B cell (primary cell): Measurements from ENCODE around the gene ZC3H11A. TPM values are rescaled to one million over a fixed set of nuclear protein-coding genes. Genes with fewer than 3 reads are reported as not detected.
A peak's percentile ranks its signal among the peaks of the same experiment; 100 is the strongest.
"Not testable (repeated sequence)": the region's sequence is repeated elsewhere in the genome, so short reads cannot be mapped to it uniquely, and the experiment has no call there.

Experiments used
- ATAC-seq: fragments of 200-7000 bp; cut with Tn5 transposase; one replicate; pipeline ENCODE4 v1.10.0; 2021; ENCODE audit warnings: low read depth, mild to moderate bottlenecking, moderate number of reproducible peaks, moderate library complexity
- CTCF ChIA-PET: fragments of 350-600 bp; sonication (Branson Sonifier 250); formaldehyde crosslinking; loops from one replicate; lab custom pipeline; 2021; ENCODE audit warnings: antibody characterized with exemption, inconsistent platforms; lab: Charles Lee
- POLR2A ChIA-PET: fragments of 350-600 bp; sonication (Branson Sonifier 250); formaldehyde crosslinking; loops from one replicate; lab custom pipeline; 2021; ENCODE audit warnings: antibody characterized with exemption; lab: Charles Lee
- DNase-seq: peaks from one replicate; pipeline ENCODE4 v3.0.0; 2013
- H2AFZ ChIP-seq: 2 replicates; pipeline ENCODE4 v1.6.1; 2012; ENCODE audit warnings: mild to moderate bottlenecking, low read depth, low read length; ENCODE audit not compliant: insufficient read depth, poor library complexity, severe bottlenecking
- H3K27ac ChIP-seq, 2 donors: 1 replicate in 1 of 2; 2 replicates in 1 of 2; pipeline ENCODE4 v1.5.1; 2012 to 2013; ENCODE audit warnings: low read length in 2 of 2, mild to moderate bottlenecking in 2 of 2, moderate library complexity in 1 of 2
- H3K27me3 ChIP-seq, 4 experiments: fragments of 200-600 bp in 1 of 4; sonication (generic) in 1 of 4; replicated peaks in 1 of 4; 1 replicate in 2 of 4; 2 replicates in 2 of 4; pipeline versions ENCODE4 v1.6.1 to v1.7.0; 2013 to 2016; ENCODE audit warnings: low read length in 3 of 4, mild to moderate bottlenecking in 2 of 4, mixed read lengths in 1 of 4, moderate library complexity in 1 of 4; ENCODE audit not compliant: insufficient read depth in 4 of 4, control insufficient read depth in 3 of 4; ENCODE audit errors: control extremely low read depth in 1 of 4
- H3K36me3 ChIP-seq, 2 experiments: replicated peaks in 1 of 2; 1 replicate in 1 of 2; 2 replicates in 1 of 2; pipeline versions ENCODE4 v1.6.1 to v1.7.1; 2013; ENCODE audit warnings: low read length in 1 of 2; ENCODE audit not compliant: insufficient read depth in 2 of 2, control insufficient read depth in 1 of 2; ENCODE audit errors: control extremely low read depth in 1 of 2, extremely low read depth in 1 of 2
- H3K4me1 ChIP-seq, 2 donors: fragments of 200-600 bp in 1 of 2; sonication (generic) in 1 of 2; 1 replicate in 1 of 2; 2 replicates in 1 of 2; pipeline versions ENCODE4 v1.5.1 to v1.6.1; 2013 to 2017; ENCODE audit warnings: low read length in 2 of 2; ENCODE audit not compliant: control insufficient read depth in 2 of 2, insufficient read depth in 2 of 2
- H3K4me2 ChIP-seq: replicated peaks from 2 replicates; pipeline ENCODE3; 2012; ENCODE audit warnings: mild to moderate bottlenecking, low read depth, low read length; ENCODE audit not compliant: poor library complexity, severe bottlenecking
- H3K4me3 ChIP-seq, 5 experiments: fragments of 200-600 bp in 1 of 5; sonication (generic) in 1 of 5; 1 replicate in 3 of 5; 2 replicates in 2 of 5; pipeline versions ENCODE4 v1.5.1 to v1.7.0; 2011 to 2016; ENCODE audit warnings: low read length in 4 of 5, mild to moderate bottlenecking in 4 of 5, low read depth in 2 of 5, control low read depth in 1 of 5, moderate library complexity in 1 of 5; ENCODE audit not compliant: insufficient read depth in 1 of 5; ENCODE audit errors: control extremely low read depth in 1 of 5, extremely low read depth in 1 of 5
- H3K79me2 ChIP-seq: fragments of 200-600 bp; sonication (generic); one replicate; pipeline ENCODE4 v1.6.0; 2016; ENCODE audit warnings: low read length; ENCODE audit not compliant: control insufficient read depth, insufficient read depth
- H3K9ac ChIP-seq: fragments of 200-600 bp; sonication (generic); 2 replicates; pipeline ENCODE4 v1.6.1; 2017; ENCODE audit warnings: mild to moderate bottlenecking, low read length, moderate library complexity
- H3K9me3 ChIP-seq, 3 donors: one replicate each; pipeline versions ENCODE4 v1.6.1 to v1.7.1; 2013; ENCODE audit warnings: low read length in 2 of 3; ENCODE audit not compliant: control insufficient read depth in 2 of 3, insufficient read depth in 1 of 3; ENCODE audit errors: control extremely low read depth in 1 of 3
- H4K20me1 ChIP-seq: 2 replicates; pipeline ENCODE4 v1.6.0; 2012; ENCODE audit warnings: mild to moderate bottlenecking, low read length; ENCODE audit not compliant: insufficient read depth, control insufficient read depth, poor library complexity, severe bottlenecking
- H3K27ac Mint-ChIP-seq: one replicate; pipeline ENCODE4 v1.8.0; 2021; ENCODE audit warnings: mixed read lengths
- H3K27me3 Mint-ChIP-seq: one replicate; pipeline ENCODE4 v1.8.0; 2021; ENCODE audit warnings: mixed read lengths
- H3K4me1 Mint-ChIP-seq: one replicate; pipeline ENCODE4 v1.8.0; 2021; ENCODE audit warnings: mixed read lengths
- H3K4me3 Mint-ChIP-seq: one replicate; pipeline ENCODE4 v1.8.0; 2021; ENCODE audit warnings: mixed read lengths
- H3K9me3 Mint-ChIP-seq: one replicate; pipeline ENCODE4 v1.8.0; 2022; ENCODE audit warnings: mixed read lengths; ENCODE audit not compliant: insufficient read depth
- EZH2 ChIP-seq: IDR thresholded peaks from 2 replicates; pipeline ENCODE4 v1.6.1; 2012; ENCODE audit warnings: borderline replicate concordance, low read depth, mild to moderate bottlenecking, moderate library complexity, low read length; ENCODE audit not compliant: insufficient read depth, poor library complexity, severe bottlenecking
- WGBS: methylation state at CpG from one replicate; pipeline ENCODE4 v1.1.5; 2013; ENCODE audit warnings: missing lambda C conversion rate; ENCODE audit not compliant: insufficient coverage; 5-methylcytosine and 5-hydroxymethylcytosine counted together
- intact Hi-C: fragments of 100-400 bp; cut with micrococcal nuclease; formaldehyde crosslinking; loops from one replicate; pipeline ENCODE4 v1.10.0; 2022
- polyA plus RNA-seq: library from polyadenylated mRNA; depleted of rRNA; stranded (reverse); fragments of >200 nt; gene quantifications from 2 replicates; pipeline ENCODE4 v1.2.3, GENCODE V29; 2012
- total RNA-seq, 2 donors: library from RNA; stranded (reverse); fragments of 120-200 nt in 1 of 2; gene quantifications; 1 replicate in 1 of 2; 2 replicates in 1 of 2; pipeline versions ENCODE4 v1.2.3 to v1.2.4, GENCODE V29; 2013 to 2022
- TF ChIP-seq, protein P1 (sequence below): fragments of 200-600 bp; IDR thresholded peaks from one replicate; pipeline ENCODE4 v1.8.0; 2022; ENCODE audit warnings: antibody characterized with exemption, mild to moderate bottlenecking

ZC3H11A gene
- total and polyA plus RNA-seq, 2 donors (not counting 1 experiment from before 2014, with no cell fraction given) = 72.1 to 130 TPM

DNA sequence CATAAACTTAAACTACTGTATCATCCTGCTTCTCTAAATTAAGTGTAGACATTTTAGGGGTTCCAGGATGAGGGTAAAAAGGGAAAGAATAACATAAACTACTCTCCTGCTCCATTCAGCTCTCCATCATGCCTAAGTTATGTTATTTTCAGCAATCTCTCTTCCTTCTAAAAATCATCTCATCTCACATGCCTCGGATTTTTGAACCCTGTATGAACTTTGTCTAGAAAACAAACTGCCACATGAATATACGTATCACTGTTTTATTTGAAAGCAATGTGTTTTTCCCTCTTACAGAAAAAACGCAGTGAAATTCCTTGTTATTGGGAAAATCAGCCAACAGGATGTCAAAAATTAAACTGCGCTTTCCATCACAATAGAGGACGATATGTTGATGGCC is 32.6 kb downstream of the ZC3H11A start:
- WGBS = no CpG with 5 or more reads among the region's 5 CpGs
- no peaks in the 10 kb centered on the region for H3K27me3 Mint-ChIP-seq
- Histone ChIP-seq H3K27me3 (no peaks in the 10 kb centered on the region), H3K36me3 (peaks cover 25 to 88% of the 10 kb centered on the region in 2 experiments), H3K27ac (no peak overlapping the region), H3K4me1 (no peaks in the 10 kb centered on the region), H2AFZ (no peak overlapping the region), H3K9ac (no peak overlapping the region), H4K20me1 (peaks cover 29% of the 10 kb centered on the region), H3K4me2 (no peak overlapping the region), H3K9me3 (no peaks in the 10 kb centered on the region), H3K4me3 (no peak overlapping the region), H3K79me2 (peaks cover 29% of the 10 kb centered on the region)
- H3K4me1 Mint-ChIP-seq = peaks cover 6% of the 10 kb centered on the region
- TF ChIP-seq, protein P1, sequence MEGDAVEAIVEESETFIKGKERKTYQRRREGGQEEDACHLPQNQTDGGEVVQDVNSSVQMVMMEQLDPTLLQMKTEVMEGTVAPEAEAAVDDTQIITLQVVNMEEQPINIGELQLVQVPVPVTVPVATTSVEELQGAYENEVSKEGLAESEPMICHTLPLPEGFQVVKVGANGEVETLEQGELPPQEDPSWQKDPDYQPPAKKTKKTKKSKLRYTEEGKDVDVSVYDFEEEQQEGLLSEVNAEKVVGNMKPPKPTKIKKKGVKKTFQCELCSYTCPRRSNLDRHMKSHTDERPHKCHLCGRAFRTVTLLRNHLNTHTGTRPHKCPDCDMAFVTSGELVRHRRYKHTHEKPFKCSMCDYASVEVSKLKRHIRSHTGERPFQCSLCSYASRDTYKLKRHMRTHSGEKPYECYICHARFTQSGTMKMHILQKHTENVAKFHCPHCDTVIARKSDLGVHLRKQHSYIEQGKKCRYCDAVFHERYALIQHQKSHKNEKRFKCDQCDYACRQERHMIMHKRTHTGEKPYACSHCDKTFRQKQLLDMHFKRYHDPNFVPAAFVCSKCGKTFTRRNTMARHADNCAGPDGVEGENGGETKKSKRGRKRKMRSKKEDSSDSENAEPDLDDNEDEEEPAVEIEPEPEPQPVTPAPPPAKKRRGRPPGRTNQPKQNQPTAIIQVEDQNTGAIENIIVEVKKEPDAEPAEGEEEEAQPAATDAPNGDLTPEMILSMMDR = no peak
- no peak for TF ChIP-seq EZH2
- ATAC-seq (no peak), DNase-seq (no peak)
- CTCF ChIA-PET = interaction anchor here (0.7 kb wide), 1 partner anchor 80 kb away, joined by 3 read pairs; no protein-coding TSS in a partner anchor
- no peak overlapping the region for H3K4me3 Mint-ChIP-seq
- POLR2A ChIA-PET = no interaction called here
- intact Hi-C loops = no loop called here
- H3K27ac Mint-ChIP-seq = no peak overlapping the region
- H3K9me3 Mint-ChIP-seq = no peaks in the 10 kb centered on the region

DNA sequence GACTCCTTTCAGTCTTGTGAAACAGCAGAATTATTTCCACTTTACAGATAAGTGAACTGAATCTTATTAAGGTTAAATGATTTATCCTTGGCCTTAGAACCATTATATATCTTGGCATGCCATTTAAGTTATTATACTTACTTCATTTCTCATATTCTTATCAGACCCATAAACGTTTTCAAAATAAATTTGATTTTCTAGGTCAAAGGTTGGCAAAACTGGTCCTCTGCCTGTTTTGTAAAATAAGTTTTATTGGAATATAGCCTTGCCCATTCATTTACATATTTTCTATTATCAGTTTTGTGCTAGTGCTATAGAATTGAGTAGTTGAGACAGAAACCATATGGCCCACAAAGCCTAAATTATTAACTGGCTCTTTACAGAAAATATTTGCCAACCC is 33.1 kb downstream of the ZC3H11A start:
- ATAC-seq = no peak
- H3K4me1 Mint-ChIP-seq = peaks cover 6% of the 10 kb centered on the region
- POLR2A ChIA-PET = no interaction called here
- TF ChIP-seq EZH2 = no peak
- TF ChIP-seq, protein P1 = no peak
- Histone ChIP-seq H3K36me3 (peaks cover 21 to 86% of the 10 kb centered on the region in 2 experiments), H3K4me1 (no peaks in the 10 kb centered on the region), H3K4me2 (no peak overlapping the region), H3K9ac (no peak overlapping the region), H3K27me3 (no peaks in the 10 kb centered on the region), H3K4me3 (no peak overlapping the region), H3K27ac (no peak overlapping the region), H3K9me3 (no peaks in the 10 kb centered on the region), H2AFZ (no peak overlapping the region), H3K79me2 (peaks cover 24% of the 10 kb centered on the region), H4K20me1 (peaks cover 24% of the 10 kb centered on the region)
- CTCF ChIA-PET = no interaction called here
- no peak for DNase-seq
- WGBS = no CpG with 5 or more reads among the region's 1 CpG
- no peak overlapping the region for H3K27ac Mint-ChIP-seq
- no peaks in the 10 kb centered on the region for H3K27me3 Mint-ChIP-seq
- H3K9me3 Mint-ChIP-seq = no peaks in the 10 kb centered on the region
- no peak overlapping the region for H3K4me3 Mint-ChIP-seq
- intact Hi-C loops = no loop called here

DNA sequence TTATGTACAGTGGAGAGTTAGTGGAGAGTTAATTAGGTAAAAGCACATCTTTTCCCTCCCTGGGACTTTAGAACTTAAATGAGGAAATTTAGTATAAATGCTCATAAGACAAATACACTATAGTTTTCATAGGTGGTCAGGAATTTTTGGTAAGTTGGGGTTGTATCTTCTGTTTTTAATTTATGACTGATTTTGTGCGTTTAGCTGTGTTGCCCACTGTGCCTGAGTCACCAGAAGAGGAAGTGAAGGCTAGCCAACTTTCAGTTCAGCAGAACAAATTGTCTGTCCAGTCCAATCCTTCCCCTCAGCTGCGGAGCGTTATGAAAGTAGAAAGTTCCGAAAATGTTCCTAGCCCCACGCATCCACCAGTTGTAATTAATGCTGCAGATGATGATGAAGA is 33.8 kb downstream of the ZC3H11A start:
- H3K27ac ChIP-seq, H3K9me3 ChIP-seq, H3K4me3 Mint-ChIP-seq, intact Hi-C loops, H3K4me3 ChIP-seq, H2AFZ ChIP-seq, H3K27me3 Mint-ChIP-seq, ATAC-seq, H3K9ac ChIP-seq, H3K4me1 Mint-ChIP-seq, H3K9me3 Mint-ChIP-seq, H3K4me1 ChIP-seq, H3K4me2 ChIP-seq, DNase-seq, H3K27me3 ChIP-seq: not testable (repeated sequence)
- CTCF ChIA-PET = interaction anchor here (0.5 to 1.5 kb wide), 2 partner anchors 32 to 53 kb away, joined by 3 read pairs; no protein-coding TSS in a partner anchor
- H3K36me3 ChIP-seq = peaks cover 19 to 90% of the 10 kb centered on the region in 2 experiments
- POLR2A ChIA-PET = interaction anchor here (0.6 kb wide), 1 partner anchor 1792 kb away, joined by 5 read pairs; no protein-coding TSS in a partner anchor
- no CpG with 5 or more reads among the region's 5 CpGs for WGBS
- peaks cover 17% of the 10 kb centered on the region for H3K79me2 ChIP-seq
- H4K20me1 ChIP-seq = peaks cover 17% of the 10 kb centered on the region
- H3K27ac Mint-ChIP-seq = peak overlapping the region; percentile 22
